Activated naive CD8-positive, alpha-beta T cell treated with anti-CD3 and anti-CD28 coated beads, Interleukin-2, amount 50 U/mL, for 16 hours (primary cell): ENCODE data around the gene ULK3.

Experiments used
- DNase-seq: peaks from one replicate; pipeline ENCODE4 v3.0.0-alpha.2; 2020; ENCODE audit warnings: low read depth, low spot score

Gene ULK3

DNA sequence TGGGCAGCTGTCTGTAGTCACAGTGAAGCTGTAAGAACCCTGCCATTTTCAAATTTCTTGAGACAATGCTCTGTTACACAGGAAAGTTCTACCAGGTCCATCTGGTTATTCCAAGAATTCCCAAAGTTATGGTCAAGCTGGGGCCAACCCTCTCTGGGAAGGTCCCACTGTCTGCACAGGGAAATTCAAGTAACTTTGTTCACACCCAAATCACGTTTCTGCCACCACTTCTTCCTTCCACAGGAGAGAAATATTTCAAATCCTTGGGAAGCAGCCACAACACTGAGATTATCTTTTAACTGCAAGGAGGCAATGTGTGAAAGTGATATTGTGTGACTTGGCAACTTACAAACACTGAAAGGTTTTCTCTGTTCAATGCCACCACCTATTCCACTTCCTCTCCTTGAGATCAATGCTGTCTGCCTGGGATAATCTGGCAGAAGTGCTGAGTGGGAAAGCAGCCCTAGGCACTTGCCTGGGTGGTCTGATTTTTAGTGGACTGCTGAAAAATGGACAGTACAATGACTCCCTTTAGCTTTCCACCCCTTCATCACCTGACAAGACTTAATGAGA lies 24.6 kb upstream of the ULK3 start:
- DNase-seq: no peak

DNA sequence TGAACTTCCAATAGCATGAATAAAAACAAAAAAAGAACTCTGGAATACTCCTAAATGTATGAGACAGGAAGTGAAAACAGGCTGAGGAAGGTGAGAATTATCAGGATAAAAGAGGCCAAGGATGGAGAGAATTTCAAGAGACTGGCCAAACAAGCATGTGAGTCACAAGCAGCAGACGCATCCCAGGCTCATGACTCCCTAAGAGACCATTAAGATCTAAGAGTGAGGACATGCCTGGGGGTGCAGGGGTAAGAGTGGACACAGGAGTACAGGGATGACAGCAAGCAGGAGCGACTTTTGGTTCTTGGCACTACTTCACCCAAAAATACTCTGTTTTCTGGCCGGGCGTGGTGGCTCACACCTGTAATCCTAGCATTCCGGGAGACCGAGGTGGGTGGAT lies 23.1 kb upstream of the ULK3 start:
- DNase-seq: no peak

DNA sequence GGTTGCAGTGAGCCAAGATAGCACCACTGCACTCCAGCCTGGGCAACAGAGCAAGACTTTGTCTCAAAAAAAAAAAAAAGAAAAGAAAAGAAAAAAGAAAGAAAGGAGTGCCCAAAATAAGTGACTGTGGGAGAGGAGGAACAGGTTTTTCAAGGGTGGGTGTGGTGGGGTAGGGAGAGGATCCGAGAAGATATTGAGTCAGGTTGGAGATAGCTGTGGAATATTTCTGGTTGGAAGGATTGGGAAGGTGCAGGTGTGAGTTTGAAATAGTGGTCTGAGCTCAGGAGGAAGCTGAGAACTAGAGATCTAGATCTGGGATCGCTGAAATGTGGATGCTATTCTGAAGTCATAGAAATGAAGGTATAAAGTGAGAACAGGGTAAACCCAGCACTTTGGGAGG lies 22.4 kb upstream of the ULK3 start:
- DNase-seq: no peak

DNA sequence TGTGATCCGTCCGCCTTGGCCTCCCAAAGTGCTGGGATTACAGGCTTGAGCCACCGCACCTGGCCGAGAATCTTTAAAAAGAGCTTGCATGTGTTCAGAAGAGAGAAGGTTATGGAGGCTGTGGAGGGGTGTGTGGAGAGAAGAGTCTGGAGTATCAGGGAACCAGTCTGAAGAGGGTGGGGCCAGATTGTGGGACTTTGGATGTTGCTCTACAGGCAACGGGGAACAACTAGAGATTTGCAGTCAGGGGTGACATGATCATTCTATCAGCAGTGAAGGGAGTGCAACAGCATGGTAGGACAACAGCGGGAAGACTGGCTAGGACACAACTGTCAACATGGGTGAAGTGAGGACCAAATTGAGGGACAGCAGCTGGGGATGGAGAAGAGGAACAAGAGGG lies 21.3 kb upstream of the ULK3 start:
- no peak for DNase-seq

DNA sequence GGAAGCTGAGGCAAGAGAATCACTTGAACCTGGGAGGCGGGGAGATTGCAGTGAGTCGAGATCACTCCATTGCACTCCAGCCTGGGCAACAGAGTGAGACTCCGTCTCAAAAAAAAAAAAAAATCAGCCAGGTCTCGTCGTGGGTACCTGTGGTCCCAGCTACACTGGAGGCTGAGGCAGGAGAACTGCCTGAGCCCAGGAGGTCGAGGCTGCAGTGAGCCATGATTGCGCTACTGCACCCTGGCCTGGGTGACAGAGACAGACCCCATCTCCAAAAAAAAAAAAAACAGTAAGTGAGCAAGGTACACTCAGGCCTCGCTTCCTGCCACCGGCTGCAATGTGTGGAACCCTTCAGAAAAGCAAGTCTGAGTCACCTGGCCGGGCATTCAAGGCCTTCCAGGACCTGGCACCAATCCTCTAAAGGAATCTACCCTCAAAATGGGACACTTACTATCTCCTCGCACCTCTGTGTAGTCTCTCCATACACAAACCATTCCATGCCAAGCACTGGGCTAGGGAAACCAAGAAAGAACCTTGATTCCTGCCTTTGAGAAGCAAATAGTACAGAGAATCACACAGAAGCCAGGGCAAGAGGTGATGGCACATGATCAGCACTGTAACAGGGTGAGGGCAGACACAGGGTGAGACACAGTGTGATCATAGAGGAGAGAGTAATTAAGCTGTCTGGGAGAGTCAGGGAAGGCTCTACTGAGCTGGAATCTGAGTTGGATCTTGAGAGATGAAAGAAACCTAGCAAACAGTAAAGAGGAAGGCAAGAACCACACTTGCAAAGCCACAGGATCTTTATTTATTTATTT lies 20.5 kb upstream of the ULK3 start:
- no peak for DNase-seq

DNA sequence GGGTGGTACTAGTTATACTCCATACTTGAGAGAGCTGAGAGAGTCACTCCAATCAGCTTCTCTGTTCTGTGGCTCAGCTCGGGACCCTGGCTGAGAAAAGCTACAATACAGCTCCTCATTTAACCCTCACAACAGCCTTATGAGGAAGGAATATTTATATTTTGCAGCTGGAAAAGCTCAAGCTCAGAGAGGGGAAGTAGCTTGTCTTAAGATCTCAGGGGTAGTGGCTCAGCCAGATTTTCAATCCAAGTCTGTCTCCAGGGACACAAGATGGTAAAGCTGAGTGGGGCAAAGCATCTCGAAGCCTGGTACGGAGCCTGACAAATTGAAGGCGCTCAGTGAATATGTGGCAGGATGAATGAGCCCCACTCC lies 15.4 kb upstream of the ULK3 start:
- no peak for DNase-seq

DNA sequence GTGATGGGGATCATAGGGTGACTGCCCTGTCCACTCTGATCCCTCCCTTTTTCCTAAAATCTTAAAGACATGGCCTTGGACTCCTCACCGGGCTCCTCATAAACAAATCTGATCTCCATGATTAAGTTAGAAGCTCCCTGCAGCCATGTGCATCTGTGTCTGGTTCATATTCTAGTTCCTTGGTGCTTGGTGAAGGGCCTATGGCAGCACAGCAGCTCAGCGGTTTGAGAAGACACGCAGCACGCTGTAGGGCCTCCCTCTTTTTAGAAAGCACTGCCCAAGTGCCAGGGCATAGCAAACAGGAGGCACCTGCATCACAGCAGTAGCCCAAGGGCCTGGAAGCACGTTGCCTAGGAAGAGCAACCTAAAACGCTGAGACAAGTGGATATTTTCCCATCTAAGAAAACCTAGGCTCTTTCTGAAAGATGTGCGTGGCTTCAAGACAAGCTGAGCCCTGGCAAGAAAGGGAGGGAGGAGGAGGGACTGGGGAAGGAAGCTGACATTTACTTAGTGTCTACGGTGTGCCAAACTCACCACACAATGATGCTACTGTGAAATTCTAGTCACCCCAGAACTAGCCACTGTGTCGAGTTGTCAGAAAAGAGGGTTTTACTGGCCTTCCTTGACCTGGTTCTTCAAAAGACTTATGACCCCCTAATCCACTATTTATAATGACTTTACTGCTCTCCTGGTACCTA lies 14.9 kb upstream of the ULK3 start:
- DNase-seq: no peak

DNA sequence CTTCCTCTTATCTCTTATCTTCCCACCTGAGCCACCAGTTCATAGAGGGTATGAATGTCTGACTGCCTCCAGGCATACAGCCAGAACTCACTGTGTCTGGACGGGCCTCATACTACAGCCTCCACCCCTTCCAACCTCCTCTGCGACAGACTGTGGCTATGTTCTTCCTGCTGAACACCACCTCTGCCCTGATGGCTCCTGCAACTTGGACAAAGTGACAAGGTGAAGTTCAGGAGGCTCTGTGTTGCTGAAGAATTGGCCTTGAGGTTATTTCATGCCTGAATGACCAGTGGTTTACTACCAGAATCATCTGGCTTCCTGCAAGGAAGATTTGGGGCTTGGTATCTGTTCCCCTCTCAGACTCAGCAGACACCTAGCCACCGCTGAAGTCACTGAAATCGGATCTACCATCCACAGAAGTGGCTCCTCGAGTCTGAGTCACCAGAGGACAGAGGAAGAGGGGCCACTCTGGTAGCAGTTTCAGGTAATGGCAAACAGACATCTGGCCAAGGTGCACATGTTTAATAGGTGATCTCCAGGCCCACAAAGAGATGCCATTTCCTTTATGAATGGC lies 14.2 kb upstream of the ULK3 start:
- no peak for DNase-seq

DNA sequence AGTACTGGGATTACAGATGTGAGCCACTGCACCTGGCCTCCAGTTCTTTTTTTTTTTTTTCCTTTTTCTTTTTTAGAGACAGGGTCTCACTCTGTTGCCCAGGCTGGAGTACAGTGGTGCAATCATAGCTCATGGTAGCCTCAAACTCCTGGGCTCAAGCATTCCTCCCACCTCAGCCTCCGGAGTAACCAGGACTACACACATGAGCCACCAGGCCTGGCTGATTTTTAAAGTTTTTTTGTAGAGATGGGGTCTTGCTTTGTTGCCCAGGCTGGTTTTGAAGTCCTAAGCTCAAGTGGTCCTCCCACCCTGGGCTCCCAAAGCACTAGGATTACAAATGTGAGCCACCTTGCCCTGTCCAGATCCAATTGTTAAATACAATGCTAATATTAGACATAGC lies 13.6 kb upstream of the ULK3 start:
- no peak for DNase-seq

DNA sequence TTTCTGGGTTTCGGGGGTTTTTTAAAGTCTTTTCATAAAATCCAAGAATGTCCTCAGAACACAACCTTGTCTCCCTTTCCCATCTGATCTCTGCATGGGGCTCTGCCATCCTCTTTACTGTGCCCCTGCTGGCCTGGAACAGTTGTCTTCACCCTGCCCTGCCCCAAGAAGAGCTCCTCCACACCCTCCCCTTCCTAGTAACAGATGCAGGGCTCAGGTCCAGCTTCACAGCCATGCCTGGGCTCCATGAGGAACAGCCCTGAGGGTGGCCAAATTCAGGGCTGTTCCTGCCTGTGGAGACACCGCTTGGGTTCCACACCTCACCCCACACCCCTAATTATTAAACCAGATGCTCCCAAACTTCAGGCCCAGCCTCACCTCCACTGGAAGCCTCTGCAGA lies 12.9 kb upstream of the ULK3 start:
- no peak for DNase-seq

DNA sequence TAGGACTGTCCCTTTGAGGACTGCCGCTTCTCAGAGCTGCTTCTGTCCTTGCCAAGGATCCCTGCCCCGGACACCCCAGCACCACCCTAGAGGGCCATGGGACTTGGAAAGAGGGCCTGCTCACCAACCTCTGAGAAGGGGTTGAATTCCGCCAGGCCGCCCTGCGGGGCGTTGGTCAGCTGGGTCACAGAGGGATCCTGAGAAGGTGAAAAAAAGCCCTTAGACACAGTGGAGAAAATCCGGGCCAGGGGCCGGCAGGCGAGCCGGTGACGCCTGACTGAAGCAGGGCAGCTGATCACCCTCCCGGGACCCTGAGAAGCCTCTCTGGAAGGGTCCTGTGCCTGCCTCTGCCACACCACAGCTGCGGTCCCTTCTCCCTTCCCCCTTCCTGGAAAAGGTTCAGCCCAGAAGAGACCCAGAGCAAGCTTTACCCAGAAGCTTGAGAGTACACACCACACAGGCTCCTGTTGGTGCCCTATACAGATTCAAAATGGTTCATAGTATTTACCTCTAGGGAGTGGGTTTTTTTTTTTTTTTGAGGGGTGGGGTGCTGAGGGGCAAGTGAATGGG lies 11.6 kb upstream of the ULK3 start:
- no peak for DNase-seq

DNA sequence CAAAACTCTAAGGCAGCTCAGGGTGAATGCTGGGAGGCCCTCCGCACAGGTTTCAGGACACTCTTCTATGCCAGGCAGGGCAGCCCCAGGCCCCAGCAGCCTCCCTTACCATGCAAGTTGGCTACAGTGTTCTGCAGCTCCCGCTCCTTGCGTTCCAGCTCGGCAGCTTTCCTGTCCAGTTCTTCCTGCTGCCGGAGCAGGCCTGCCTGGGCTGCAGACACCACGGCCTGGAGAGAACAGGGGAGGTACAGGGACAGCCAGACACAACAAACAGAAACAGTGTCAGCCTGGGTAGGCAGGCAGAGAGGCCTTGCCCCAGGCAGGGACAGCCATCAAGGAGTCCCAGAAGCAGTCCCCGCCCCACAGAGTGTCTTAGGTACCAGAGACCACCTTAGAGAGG lies 9.0 kb upstream of the ULK3 start:
- no peak for DNase-seq

DNA sequence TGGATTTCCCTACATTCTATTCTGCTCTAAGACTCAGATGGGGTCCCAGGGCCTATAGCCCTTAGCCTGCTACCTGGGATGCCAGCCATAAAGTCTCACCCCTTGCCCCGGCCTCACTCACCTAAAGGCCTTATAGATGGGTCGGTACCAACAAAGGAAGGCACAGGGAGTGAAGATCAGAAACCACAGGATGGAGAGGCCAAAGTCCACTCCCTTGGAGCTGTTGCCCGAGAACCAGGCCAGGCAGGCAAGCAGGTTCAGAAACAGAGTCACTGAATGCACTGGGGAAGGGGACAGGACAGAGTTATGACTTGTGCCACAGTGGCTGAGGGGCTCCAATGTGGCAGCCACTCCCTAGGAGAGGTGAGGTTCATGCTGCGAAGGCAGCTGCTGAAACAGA lies 7.4 kb upstream of the ULK3 start:
- no peak for DNase-seq

DNA sequence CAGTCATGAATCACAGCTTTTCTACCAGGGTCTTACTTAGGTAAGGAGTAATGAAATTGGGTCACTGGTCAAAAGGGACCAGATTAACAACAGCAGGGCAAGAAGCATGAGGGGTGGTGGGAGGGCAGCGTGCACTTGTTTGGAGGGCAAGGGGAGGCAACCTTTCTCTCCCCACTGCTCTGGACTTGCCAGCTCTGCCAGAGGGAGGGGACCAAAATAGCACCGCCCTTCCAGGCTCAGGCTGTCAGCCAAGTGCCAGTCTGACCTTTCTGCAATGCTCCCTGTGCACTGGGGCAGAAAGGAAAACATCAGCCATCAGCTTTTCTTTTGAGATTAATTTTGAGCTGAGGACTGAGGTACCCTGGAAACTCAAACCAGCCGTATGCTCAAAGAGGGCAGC lies 4.5 kb upstream of the ULK3 start:
- DNase-seq: no peak

DNA sequence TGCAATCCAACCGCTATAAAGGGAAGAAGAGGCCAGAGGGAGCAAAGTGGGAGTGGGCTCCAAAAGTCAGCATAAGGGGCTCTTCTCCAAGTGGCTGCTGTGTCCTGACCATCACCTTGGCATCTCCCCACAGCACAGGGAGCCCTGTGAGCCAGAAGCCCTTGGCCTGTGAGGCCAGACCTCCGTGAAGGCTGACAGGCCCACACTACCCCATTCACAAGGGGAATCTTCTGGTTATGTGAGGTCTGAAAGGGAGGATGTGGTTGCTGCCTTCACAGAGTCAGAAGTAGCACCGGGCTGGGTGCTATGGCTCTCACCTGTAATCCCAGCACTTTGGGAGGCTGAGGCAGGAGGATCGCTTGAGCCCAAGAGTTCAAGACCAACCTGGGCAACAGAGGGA lies 2.6 kb upstream of the ULK3 start:
- DNase-seq: no peak

DNA sequence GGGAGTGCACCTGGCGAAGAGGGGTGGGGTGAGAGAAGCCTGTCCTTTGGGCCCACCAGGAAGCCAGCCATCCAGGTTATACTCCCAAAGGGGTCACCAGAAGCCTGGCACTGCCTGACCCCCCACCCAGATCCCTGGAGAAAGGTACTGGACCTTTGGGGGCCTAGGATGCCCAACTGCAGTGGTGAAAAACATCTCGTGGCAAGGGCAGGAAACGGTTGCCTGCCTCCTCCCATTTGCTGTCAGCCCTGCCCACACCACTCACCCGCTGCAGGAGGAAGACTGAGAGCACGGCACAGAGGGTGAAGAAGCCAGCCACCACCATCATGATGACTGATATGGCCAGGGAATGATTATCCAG lies 2.2 kb upstream of the ULK3 start:
- no peak for DNase-seq

DNA sequence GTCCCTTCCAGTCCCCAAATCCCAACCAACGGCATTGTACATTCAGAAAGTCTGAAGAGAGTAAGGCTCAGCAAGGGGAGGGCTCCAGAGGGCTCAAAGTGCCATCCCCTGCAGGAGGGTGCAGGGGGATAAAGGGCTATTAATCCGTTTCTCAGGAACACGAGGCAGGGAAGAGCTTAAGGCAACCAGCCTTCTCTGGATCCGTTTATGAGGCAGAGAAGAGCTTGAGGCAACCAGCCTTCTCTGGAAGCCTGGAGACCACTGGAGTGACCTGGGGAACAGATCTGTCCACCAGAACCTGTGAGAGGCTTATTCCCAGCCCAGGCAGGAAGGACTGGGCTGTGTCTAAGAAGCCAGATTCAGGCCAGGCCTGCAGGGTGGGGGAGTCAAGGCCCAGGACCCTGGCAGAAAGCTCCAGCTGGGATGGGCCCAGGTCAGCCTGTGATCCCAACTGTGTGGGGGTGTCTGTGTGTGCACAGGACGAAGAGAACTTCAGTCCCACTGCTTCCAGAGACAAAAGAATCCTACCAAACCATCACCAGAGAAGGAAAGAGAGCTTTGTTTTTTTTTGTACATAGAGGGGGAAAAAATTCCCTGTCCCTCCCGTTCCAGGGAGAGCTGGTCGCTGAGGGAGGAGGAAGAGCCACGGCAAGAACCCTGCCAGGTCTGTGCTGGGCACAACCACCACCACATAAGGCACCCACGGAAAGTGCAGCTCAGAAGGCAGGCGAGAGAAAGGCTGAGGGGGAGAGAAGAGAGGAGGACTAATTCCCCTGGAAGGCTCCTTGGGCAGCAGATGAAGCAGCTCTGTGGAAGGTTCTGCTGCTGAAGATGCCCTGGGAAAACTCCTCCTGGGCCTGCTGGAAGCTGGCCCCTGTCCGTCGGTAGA lies 1.6 kb upstream of the ULK3 start:
- no peak for DNase-seq

DNA sequence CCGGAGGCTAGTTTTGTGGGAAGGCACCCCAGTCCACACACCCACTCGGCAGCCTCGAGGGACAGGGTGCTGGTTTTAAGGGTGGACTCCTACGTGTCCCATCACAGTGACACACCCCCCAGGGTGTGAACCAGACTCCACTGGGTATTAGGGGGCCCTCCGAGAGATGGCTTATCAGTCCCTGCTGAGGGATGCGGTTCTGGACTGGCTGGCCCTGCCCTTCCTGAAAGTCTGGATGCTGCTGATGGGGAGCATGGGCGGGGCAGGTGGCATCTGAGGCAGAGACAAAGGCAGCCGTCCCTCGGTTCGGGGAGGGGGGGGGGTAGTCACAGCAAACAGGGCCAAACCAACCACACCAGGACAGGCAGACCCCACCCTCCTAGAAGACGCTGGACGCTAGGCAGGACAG lies 939 bp upstream of the ULK3 start:
- no peak for DNase-seq

DNA sequence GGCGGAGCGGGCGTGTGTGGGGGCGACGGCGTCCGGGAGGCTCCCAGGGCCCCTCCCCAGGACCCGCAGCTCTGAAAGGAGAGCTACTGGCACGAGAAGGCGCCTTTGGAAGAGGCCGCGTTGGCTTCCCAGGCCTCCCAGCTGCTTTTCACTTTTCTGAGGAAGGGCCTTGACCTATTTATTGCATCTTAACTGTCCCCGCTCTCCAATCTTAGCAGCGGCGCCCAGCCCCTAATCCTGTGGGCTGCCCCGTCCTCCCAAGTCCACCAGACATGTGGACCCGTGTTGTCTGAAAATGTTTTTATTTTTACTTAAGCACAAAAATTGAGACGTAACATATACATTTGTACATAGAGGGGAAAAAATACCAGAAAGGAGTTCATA lies 481 bp upstream of the ULK3 start:
- DNase-seq: no peak

DNA sequence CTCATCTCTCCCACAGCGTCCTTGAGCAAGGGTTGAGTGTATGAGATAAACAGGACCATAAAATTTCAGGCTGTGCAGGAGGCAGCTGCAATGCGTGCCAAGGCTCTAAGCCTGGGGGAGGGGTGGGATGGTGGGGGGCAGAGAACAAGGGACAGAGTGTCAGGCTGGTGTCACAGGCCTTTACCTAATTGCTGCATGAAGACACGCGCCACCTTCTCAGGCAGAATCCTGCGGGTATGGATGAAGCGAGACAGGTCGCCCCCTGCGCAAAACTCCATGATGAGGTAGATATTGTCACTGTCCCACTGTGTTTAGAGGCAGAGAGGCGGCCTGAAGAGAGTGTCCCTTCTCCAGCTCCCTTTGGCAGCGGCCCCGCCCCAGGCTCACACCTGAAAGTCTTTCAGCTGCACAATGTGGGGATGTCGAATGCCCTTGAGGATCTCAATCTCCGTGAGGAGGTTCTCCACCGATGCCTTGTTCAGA lies 1.0 kb downstream of the ULK3 start:
- no peak for DNase-seq
